K562 (cell line): ENCODE results near the gene BAHD1. TPM values are rescaled to one million over a fixed set of nuclear protein-coding genes. Genes with fewer than 3 reads are reported as not detected.

Experiments used
- EP400 ChIP-seq: fragments of 450-650 bp; IDR thresholded peaks from 2 replicates; pipeline ENCODE4 v1.6.1; 2017; ENCODE audit warnings: antibody characterized with exemption, mild to moderate bottlenecking, moderate library complexity
- KLF16 ChIP-seq: IDR thresholded peaks from 2 replicates; pipeline ENCODE4 v1.6.1; 2016; ENCODE audit warnings: antibody characterized with exemption
- ZBTB7A ChIP-seq: IDR thresholded peaks from 2 replicates; pipeline ENCODE4 v1.6.1; 2011; ENCODE audit warnings: low read depth, mild to moderate bottlenecking, low read length, moderate library complexity, borderline replicate concordance; ENCODE audit not compliant: control insufficient read depth
- polyA plus RNA-seq, 8 experiments: library from polyadenylated mRNA; depleted of rRNA in 4 of 8; stranded (reverse) in 5 of 8; unstranded in 3 of 8; fragments of >200 nt; fragmentation: Nextera tagmentation in 2 of 8; fragmentation: Illumina TruSeq in 1 of 8; extraction: Ambion mirVana in 2 of 8; extraction: Trizol in 1 of 8; gene quantifications; 2 replicates each; pipeline versions ENCODE4 v1.2.1 to v1.2.3, GENCODE V29; 2011 to 2014; ENCODE audit warnings: inconsistent platforms in 1 of 8, missing spikeins in 1 of 8
- total RNA-seq, 7 experiments: library from RNA; depleted of rRNA in 6 of 7; stranded (reverse); fragments of >200 nt in 6 of 7; fragmentation: Illumina TruSeq in 2 of 7; extraction: Trizol in 2 of 7; gene quantifications; 2 replicates each; pipeline versions ENCODE4 v1.2.1 to v1.2.3, GENCODE V29; 2011 to 2021; ENCODE audit warnings: low replicate concordance in 1 of 7
- TF ChIP-seq, protein P1 (sequence below), 2 experiments: fragments of 450-650 bp in 1 of 2; sonication (generic) in 1 of 2; formaldehyde crosslinking in 1 of 2; IDR thresholded peaks; 2 replicates each; pipeline versions ENCODE4 v1.7.1 to v1.9.0; 2016 to 2022; ENCODE audit warnings: inconsistent platforms in 1 of 2, mild to moderate bottlenecking in 1 of 2, missing genetic modification reagents in 1 of 2
- TF ChIP-seq, protein P2 (sequence below), 3 experiments: fragments of 200-800 bp in 1 of 3; sonication (Bioruptor generic) in 1 of 3; sonication (generic) in 1 of 3; formaldehyde crosslinking in 1 of 3; IDR thresholded peaks; 2 replicates each; pipeline versions ENCODE4 v1.6.1 to v1.8.0; 2016 to 2022; ENCODE audit warnings: mild to moderate bottlenecking in 2 of 3, missing compliant biosample characterization in 2 of 3, missing genetic modification characterization in 2 of 3, missing genetic modification reagents in 1 of 3
- TF ChIP-seq, protein P3 (sequence below): fragments of 450-650 bp; IDR thresholded peaks from 2 replicates; pipeline ENCODE4 v1.6.1; 2017; ENCODE audit warnings: antibody characterized with exemption, mild to moderate bottlenecking

BAHD1 gene
- total and polyA plus RNA-seq, 9 of the 15 experiments (the other 6 are each of a cell fraction or from before 2014, with no cell fraction given), result 0.55 to 38.5 (median 11.5) TPM

DNA sequence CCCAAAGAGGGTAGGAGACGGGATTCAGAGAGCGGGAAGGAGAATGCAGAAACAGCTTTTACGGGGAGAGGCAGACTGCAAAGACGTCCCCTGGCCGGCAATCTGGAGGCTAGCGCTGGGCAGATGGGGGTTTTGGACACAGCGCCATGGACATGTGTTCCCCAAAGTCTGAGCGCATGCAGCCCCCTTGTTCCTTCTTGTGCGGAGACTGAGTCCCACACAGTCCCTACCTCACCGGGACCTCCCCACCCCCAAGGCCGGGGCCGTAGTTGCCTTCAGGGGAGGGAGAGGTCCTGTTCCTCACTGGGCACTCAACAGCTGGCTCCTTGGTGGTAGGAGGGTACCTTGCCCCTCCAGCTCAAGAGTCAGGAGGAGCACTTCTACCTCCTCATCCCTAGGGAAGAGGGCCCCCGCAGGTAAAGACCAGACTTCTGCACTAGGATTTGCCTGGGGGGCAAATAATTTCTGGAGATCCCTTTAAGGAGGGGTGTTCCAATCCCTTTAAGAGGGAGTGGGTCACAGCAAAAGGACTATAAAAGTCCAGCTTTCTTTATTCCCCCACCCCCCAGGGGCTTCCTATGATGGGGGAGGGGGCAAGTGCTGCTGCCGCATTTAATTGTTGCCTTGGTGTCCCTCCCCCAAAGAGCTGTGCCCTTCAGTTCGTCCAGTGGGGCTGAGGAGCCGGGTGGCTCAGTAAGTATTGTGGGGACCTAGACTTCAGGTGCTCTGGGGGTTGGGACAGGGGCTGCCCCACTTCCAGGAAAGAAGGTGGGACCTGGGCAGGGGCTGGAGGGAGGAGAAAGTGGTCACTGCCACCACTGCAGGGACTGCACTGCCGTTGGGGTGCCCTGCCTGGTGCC is 3.6 kb upstream of the BAHD1 start (continued):
- TF ChIP-seq, protein P1, sequence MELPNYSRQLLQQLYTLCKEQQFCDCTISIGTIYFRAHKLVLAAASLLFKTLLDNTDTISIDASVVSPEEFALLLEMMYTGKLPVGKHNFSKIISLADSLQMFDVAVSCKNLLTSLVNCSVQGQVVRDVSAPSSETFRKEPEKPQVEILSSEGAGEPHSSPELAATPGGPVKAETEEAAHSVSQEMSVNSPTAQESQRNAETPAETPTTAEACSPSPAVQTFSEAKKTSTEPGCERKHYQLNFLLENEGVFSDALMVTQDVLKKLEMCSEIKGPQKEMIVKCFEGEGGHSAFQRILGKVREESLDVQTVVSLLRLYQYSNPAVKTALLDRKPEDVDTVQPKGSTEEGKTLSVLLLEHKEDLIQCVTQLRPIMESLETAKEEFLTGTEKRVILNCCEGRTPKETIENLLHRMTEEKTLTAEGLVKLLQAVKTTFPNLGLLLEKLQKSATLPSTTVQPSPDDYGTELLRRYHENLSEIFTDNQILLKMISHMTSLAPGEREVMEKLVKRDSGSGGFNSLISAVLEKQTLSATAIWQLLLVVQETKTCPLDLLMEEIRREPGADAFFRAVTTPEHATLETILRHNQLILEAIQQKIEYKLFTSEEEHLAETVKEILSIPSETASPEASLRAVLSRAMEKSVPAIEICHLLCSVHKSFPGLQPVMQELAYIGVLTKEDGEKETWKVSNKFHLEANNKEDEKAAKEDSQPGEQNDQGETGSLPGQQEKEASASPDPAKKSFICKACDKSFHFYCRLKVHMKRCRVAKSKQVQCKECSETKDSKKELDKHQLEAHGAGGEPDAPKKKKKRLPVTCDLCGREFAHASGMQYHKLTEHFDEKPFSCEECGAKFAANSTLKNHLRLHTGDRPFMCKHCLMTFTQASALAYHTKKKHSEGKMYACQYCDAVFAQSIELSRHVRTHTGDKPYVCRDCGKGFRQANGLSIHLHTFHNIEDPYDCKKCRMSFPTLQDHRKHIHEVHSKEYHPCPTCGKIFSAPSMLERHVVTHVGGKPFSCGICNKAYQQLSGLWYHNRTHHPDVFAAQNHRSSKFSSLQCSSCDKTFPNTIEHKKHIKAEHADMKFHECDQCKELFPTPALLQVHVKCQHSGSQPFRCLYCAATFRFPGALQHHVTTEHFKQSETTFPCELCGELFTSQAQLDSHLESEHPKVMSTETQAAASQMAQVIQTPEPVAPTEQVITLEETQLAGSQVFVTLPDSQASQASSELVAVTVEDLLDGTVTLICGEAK (IDR thresholded peaks at IDR 0.05), result no peak
- TF ChIP-seq, protein P1 (CRISPR knock-in tag; IDR thresholded peaks at IDR 0.05), result no peak
- TF ChIP-seq ZBTB7A, result 0 out of 2 replicates have a peak, but pooled peaks have one; percentile 10
- no peak for TF ChIP-seq KLF16
- TF ChIP-seq, protein P2, sequence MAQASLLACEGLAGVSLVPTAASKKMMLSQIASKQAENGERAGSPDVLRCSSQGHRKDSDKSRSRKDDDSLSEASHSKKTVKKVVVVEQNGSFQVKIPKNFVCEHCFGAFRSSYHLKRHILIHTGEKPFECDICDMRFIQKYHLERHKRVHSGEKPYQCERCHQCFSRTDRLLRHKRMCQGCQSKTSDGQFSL (CRISPR knock-in tag; IDR thresholded peaks at IDR 0.05), result 0 out of 2 replicates have a peak, but pooled peaks have one; percentile 15
- TF ChIP-seq, protein P2 (tag; IDR thresholded peaks at IDR 0.05), result no peak
- TF ChIP-seq, protein P3, sequence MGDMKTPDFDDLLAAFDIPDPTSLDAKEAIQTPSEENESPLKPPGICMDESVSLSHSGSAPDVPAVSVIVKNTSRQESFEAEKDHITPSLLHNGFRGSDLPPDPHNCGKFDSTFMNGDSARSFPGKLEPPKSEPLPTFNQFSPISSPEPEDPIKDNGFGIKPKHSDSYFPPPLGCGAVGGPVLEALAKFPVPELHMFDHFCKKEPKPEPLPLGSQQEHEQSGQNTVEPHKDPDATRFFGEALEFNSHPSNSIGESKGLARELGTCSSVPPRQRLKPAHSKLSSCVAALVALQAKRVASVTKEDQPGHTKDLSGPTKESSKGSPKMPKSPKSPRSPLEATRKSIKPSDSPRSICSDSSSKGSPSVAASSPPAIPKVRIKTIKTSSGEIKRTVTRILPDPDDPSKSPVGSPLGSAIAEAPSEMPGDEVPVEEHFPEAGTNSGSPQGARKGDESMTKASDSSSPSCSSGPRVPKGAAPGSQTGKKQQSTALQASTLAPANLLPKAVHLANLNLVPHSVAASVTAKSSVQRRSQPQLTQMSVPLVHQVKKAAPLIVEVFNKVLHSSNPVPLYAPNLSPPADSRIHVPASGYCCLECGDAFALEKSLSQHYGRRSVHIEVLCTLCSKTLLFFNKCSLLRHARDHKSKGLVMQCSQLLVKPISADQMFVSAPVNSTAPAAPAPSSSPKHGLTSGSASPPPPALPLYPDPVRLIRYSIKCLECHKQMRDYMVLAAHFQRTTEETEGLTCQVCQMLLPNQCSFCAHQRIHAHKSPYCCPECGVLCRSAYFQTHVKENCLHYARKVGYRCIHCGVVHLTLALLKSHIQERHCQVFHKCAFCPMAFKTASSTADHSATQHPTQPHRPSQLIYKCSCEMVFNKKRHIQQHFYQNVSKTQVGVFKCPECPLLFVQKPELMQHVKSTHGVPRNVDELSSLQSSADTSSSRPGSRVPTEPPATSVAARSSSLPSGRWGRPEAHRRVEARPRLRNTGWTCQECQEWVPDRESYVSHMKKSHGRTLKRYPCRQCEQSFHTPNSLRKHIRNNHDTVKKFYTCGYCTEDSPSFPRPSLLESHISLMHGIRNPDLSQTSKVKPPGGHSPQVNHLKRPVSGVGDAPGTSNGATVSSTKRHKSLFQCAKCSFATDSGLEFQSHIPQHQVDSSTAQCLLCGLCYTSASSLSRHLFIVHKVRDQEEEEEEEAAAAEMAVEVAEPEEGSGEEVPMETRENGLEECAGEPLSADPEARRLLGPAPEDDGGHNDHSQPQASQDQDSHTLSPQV, result peak; percentile 65; the same call in 1 of the 2 replicates
- 0 out of 2 replicates have a peak, but pooled peaks have one; percentile 1 for TF ChIP-seq EP400
